GM12891 (cell line): Measurements from ENCODE around the gene LPCAT1.

Experiments
- POLR2A ChIP-seq: IDR thresholded peaks from 2 replicates; pipeline ENCODE4 v1.6.1; 2011; ENCODE audit warnings: low read depth, low read length, control low read depth
- POLR2AphosphoS5 ChIP-seq: IDR thresholded peaks from 2 replicates; pipeline ENCODE4 v1.6.1; 2011; ENCODE audit warnings: low read depth, low read length, control low read depth
- POU2F2 ChIP-seq: IDR thresholded peaks from 2 replicates; pipeline ENCODE4 v1.6.1; 2011; ENCODE audit warnings: low read depth, mild to moderate bottlenecking, control low read depth, low read length, moderate library complexity
- TAF1 ChIP-seq: IDR thresholded peaks from 2 replicates; pipeline ENCODE4 v1.6.1; 2011; ENCODE audit warnings: low read depth, low read length, control low read depth

- TF ChIP-seq POLR2A (no peak), POU2F2 (no peak), POLR2AphosphoS5 (no peak), TAF1 (no peak)
Measured at GRCh38 chr5:1504069-1504595, 19.6 kb downstream of the LPCAT1 start.
